ENCODE results near the gene HHAT.

The HHAT gene

DNA sequence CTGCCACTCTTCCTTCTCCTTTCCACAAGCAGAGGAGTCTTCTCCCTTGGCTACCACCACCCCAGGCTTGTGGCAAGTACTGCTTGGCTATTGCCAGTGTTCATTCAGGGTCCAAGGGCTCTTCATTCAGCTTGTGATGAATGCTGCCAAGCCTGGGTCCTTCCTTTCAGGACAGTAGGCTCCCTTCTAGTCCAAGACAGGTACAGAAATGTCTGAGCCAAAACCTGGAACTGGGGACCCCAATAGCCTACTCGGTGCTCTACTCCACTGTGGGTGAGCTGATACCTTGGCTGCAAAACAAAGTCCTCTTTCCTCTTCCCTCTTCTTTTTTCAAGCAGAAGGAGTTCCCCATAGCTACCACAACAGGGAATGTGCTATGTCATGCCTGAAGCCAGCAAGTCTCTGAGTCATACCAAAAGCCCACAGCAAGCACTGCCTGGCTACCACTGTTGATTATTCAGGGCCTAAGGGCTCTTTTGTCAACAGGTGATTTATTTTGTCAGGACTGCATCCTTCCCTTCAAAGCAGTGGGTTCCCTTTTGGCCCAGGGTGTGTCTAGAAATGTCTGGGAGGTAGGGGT, 268.9 kb downstream of the HHAT start:
- DNase-seq (ENCODE audit: low read depth, low spot score) = no peak

DNA sequence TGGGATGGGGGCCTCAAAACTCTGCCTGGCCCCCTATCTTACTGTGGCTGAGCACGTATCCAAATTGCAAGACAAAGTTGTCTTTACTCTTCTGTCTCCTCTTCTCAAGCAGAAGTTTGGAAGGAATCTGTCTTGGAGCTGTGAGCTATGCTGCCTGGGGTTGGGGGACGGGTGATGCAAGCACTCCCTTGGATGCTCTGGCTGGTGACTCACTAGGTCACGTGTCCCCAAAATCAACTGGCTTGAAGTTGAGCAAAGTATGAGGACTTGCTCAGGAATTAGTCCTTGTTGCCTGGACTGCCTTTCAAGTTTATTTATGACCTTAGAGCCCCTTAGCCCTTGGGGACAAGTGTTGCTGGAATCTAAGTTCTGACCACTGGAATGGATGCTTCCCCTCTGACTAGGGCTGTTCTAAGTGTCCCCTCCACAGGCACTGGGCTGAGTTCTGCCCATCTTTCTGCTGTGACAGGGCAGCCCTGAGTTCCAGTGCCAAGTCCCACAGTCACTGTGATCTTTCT, 269.5 kb downstream of the HHAT start:
- no peak for DNase-seq (ENCODE audit: low read depth, low spot score)

DNA sequence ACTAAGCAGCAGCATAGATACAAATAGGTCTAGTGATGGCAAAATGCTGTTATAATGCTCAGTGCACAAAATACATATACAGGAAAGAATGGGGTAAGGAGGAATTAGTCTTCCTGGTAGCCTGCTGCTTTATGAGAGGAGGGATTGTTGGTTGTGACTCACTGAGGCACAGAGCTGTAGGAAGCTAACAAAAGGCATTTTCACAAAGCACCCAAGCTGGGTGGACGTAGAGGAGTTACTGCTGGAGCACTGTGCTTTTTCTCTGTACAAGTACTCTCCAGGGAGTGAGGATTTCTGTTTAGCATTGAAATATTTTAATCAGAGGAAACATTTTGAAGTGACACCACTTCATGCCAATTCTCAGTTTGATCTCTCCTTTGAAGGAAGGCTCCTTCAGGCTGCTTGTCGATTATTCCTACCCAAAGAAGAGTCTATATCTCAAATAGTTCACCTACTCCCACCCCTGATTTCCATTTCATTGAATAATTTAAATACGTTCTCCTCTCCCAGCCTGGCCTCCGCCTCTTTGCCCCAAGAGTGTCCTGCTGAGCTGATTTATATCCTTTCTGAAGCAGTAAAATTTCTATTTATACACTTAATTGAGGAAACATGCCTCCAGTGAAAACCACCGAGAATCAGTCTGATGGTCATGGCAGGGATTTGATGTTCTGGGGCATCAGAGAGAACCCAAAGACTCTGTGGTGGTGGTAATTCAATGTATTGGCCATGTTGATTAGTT, 271.9 kb downstream of the HHAT start:
- DNase-seq (ENCODE audit: low read depth, low spot score) = no peak

DNA sequence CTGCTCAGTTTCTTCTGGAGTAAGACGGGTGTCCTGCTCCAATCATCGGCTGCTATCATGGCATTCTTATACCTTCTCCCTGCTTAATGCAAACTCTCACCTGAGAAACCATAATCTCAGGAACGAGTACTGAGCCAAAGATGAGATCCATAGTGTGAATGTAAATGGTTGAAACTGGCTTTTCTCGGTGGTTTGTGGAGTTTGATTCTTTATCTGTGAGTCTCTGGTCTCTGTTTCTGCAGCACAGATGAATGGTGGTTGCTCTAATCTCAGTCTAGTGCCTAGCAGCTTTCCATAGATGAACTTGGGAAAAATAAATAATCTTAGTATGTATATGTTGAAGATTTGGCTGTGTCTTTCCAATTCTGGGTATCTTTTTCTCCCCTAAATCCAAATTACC, 274.4 kb downstream of the HHAT start:
- DNase-seq (ENCODE audit: low read depth, low spot score) = no peak

DNA sequence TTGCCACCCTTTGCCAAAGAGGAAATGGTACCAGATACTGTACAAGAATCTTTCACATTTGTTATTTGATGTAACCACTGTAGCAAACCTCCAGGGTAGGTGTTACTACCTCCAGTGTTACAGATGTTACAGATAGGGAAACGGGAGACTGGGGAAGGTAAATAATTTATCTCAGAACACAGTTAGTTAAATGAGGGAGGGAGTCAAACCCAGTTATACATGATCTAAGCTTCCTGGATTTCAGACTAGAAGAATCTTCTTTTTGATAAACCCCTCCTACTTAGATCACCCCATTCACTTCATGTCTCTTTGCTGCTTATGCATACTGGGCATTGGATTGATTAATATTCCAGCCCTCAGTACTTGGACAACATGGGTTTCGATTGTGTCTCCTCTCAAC, 276.4 kb downstream of the HHAT start:
- DNase-seq (ENCODE audit: low read depth, low spot score) = no peak

DNA sequence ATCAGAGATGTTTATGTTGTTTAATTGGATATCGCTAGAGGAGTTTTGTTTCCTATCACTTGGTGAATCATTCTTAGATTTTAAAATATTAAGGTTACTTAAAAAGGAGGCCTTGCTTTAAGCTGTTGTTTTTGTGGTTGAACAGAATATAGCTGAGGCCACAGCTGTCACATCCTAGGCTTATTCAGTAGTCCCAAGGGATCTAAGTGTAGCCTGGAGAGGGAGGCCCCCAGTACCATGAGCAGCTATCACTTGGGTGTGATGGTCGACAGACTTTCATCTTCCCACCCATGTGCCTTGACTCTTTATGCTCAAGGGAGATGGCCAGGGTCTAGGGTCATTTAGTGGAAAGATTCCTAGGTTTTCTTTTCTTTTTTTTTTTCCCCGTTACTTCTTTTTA, 278.7 kb downstream of the HHAT start:
- no peak for DNase-seq (ENCODE audit: low read depth, low spot score)

DNA sequence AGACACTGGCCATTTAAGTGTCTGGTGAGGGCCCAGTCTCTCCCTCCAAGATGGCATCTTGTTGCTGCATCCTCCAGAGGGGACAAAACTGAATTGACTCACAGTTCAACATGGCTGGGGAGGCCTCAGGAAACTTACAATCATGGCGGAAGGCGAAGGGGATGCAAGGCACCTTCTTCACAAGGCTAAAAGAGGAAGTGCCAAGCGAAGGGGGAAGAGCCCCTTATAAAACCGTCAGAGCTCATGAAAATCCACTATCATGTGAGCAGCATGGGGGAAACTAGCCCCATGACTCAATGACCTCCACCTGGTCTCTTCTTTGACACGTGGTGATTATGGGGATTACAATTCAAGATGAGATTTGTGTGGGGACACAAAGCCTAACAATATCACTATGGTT, 280.1 kb downstream of the HHAT start:
- no peak for DNase-seq (ENCODE audit: low read depth, low spot score)

DNA sequence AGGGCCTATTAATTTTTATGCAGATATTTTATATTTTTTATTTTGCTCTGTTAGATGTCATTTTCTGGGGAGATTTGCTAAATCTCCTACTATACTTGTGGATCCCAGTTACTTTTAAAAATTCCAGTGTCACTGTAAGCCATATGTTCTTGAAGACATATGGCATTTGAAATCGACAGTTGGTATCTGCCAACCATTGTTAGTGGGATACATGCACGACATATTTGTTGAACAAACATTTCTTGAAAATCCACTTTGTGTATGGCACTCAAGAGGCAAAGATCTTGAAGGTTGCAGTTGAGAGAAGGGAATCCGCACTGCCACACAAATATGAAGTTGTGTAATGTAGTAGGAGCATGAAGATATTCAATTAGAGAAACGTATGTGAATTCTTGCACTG, 287.7 kb downstream of the HHAT start:
- no peak for DNase-seq (ENCODE audit: low read depth, low spot score)

DNA sequence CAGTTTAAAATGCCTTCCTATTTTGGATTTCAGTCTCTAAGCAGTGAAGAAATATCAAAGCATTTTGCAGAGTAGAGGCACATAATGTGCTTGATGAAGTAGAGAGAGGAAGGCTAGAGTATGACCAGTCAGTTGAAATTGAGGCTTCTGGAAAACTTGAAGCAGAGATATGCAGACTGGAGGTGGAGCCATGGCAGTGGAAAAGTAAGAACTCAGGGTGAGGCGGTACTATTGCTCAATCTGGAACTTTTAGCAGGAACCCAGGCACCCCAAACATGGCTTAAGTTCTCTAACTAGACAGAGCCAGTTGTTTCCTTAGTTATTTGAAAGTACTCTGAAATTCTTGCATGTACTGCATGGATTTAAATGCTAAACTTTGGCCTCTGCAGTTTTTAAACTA, 288.6 kb downstream of the HHAT start:
- no peak for DNase-seq (ENCODE audit: low read depth, low spot score)

DNA sequence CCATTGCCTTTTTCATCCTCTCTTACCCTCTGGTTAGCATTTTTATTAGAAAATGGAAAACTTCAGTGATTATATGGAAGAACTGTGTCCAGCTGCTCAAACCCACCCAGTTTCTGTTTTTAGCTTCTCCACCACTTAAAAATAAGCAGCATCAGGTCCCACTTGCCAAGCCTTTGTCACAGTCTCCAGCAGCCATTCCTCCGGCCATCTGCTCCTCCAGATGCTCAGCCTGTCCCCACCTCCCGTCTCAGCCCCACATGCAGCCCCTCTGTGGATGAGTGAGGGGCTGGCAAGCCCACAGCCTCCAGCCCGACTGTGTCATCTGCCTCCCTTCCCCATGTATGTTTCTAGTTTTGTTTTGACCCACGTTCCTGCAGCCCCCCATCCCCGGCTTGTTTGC, 289.7 kb downstream of the HHAT start:
- DNase-seq (ENCODE audit: low read depth, low spot score) = no peak

DNA sequence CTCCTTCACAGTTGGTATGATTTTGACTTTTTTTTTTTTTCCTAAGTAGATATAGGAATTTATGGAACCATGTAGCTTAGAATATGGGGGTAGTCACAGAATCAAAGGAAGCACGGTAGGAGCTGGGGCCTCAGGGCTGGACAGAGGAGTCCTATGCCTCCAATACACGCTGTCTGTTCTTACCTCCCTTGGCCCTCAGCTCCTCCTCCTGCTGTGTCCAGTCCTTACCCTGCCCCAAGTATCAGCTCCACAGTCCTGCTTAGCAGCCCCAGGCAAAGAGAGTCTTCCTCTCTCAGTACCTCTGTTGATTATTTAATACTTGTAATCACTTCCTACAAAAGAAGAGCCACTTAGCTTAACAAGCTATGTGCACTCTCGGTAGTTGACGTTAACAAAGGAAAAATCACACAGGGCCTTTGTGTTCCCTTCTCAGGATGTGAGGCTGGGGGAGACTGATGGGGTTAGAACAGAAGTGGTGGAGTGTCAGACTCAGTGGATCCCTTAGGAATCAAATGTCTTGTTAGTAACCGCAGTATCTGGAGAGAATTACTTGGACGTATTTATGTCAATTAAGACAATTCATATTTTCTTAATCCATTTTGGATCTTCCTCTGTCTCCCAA, 292.3 kb downstream of the HHAT start:
- DNase-seq (ENCODE audit: low read depth, low spot score) = no peak

DNA sequence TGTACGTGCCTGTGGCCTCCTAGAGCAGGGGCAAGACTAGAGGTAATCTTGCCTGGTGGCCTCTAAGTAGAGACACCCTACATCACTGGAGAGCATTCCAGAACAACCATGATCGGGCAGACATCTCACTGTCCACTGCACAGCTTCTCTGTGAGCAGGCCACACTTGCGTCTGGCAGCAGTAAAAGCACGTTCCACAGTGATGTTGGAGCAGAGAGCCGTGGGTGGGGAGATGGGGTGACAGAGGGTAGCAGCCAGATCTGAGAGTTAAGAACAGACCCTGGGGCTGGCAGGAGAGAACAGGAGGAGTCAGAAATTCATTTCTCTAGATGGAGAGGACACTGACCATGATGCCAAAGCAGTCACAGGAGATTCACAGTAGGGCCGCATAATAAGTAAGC, 293.0 kb downstream of the HHAT start:
- no peak for DNase-seq (ENCODE audit: low read depth, low spot score)

DNA sequence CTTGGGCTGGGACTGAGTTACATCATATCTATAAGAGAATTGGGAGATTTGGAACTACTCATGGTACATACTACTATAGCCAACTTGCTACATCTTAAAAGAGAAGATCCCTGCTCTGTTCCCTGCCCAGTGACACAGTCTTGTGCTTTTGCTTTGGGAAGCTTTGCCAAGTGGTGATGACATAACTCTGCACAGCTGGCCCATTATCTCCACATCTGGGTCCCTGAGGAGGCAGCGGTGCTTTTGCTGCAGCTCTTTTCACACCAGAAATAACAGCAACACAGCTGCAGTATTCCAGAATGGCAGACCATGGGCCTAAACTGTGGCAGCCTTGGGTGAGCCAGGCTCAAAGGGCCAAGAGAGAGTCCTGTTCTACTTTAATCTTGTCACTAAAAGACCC, 296.0 kb downstream of the HHAT start:
- no peak for DNase-seq (ENCODE audit: low read depth, low spot score)

DNA sequence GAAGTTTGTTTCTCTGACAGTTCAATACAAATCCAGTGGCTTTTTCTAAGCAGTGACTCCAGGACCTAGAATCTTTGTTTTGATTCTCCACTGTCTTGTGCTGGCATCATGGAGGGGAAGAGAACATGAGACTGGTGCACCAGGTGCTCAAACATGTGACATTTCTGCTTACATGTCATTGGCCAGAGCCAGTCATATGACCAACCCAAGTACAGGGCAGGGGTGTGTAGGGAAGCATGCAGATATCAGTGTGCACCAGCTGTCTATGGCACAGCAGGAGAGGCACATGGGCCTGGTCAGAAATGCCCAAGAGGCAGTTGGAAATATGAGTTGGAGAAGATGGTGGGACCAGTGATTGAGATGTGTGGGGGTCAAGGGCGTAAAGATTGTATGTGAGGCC, 297.0 kb downstream of the HHAT start:
- no peak for DNase-seq (ENCODE audit: low read depth, low spot score)

DNA sequence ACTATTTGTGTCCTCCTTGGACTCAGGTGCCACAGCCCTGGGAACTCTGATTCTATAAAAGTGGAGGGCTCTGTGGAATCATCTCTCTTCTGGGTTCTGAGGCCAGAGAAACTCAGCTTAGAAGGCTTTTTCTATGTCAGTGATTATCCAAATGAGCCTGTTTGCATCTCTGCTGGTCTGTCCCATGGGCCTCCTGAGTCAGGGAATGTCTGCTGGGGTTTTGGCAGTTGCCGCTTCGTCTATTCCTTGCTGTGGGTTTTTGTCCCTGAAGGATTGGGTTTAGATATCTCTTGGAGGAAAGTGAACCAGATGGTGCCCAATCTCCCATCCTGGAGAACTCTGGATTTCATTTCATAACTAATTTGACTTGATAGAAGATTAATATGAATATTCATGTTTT, 297.6 kb downstream of the HHAT start:
- no peak for DNase-seq (ENCODE audit: low read depth, low spot score)

DNA sequence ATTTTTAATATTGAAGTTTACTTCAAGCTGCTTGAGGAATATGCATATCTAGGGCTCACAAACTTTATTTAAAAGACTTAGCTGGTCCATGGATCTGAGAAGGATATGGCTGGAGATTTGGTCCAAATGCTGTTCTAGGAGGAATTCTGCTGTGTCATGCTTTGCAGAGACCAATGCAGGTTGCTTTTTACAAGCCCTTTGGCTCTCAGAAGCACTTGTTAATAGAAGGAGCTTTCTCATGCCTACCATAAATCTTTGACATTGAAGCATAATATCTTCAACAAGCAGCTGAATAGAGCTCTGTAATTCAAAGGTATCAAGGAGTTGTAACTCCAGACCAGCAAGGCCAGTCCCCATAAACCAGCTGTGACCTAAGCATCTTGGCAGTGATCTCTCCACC, 299.1 kb downstream of the HHAT start:
- no peak for DNase-seq (ENCODE audit: low read depth, low spot score)

DNA sequence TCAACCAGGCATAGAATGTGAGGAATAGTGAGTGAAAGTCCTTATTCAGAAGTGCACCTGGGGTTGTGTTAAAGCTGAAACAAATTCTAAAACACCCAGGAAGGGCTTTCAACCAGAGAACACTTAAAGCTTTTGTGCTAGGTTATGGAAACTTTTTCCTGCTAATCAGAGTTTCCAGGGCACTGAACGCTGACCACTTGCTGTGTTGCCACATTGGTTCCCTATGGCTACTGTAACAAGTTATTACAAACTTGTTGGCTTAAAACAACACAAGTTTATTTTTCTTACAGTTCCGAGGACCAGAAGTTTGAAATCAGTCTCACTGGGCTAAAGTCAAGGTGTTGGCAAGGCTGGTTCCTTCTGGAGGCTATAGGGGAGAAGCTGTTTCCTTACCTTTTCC, 300.6 kb downstream of the HHAT start:
- no peak for DNase-seq (ENCODE audit: low read depth, low spot score)

DNA sequence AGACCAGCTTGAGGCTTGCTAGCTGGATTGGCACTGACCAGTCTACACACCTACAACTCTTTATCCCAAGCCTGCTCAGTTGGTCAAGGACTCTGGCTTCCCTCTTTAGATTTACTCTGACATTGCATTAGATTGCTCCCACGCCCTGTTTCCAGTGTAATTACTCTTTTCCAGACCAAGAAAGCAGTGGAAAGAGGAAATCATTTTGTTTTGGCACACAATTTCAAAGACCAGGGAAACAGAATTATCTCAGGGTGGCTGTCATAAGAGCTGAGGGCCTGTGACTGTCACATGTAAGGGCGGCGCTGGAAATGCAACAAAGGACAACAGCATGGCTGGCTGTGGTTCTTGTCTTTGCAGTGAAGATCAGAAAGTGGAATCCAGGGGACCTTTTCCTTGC, 302.7 kb downstream of the HHAT start:
- DNase-seq (ENCODE audit: low read depth, low spot score) = no peak

DNA sequence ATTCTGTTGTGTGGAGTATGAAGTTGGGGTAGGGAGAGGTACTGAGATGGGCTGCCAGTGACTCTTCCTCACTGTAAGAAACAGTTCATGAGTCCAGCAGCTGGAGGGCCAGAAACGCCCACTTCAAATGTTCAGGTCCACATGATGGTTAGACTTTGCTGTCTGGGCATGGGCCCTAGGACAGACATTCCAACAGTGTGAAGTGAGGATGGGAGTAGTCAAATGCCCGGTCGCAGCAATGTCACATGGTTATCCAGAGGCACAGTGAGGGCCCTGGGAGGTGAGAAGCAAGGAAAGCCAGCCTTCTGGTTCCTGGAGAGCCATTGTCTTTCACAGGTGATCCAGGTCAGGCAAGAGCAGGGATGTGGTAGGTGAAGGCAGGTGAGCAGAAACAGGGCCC, 304.4 kb downstream of the HHAT start:
- no peak for DNase-seq (ENCODE audit: low read depth, low spot score)

DNA sequence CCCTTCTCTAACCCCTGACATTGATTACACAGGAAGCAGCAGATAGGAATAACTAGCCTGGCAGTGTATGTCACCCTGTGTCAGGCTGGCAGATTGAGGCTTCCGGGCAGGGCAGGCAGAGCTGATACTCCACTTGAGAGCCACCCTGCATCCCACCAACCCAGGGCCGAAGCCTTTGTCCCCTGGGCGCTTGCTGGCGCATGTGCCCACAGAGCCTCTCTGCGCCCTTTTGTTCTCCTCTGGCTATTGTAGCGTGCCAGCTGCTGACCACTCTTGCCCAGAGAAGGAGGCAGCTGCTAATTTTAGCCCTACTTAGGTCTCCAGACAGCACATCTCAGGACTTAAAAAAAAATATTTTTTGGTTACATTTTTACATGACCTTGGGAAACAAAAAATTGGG, 304.9 kb downstream of the HHAT start:
- no peak for DNase-seq (ENCODE audit: low read depth, low spot score)

DNA sequence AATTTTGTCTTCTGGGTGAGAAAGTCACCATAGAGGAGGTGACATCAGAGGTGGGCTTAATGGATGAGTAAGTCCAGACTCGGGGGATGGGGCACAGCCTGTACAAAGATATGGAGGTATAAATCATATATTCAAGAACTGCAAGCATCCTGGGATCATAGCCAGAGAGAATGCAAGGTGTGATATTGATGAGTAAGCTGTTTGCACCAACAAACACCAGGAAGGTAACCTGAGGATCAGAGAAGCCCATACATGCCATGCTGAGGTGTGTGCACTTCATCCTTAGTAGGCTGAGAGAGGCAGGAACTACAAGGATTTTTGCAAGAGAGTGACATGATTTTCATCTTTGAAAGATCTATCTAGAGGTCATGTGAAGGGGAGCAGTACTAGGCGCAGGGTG, 306.4 kb downstream of the HHAT start:
- no peak for DNase-seq (ENCODE audit: low read depth, low spot score)

DNA sequence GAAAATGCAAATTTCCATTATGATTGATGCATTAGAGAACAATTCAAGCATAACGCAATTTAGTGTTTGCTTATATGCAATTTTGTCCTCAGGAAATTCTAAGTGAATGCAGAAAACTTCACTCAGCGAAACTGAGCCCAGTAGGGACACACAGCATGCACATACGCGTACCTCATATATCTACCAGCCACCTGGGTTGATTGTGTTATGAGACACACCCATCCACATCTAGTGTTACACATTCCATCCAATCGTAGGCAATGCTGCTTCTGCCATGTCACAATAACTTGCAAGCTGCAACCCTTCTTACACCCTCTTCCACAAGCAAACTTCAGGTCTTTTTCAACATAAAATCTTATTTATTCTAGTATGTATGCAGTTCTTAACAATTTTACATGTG, 312.9 kb downstream of the HHAT start:
- DNase-seq (ENCODE audit: low read depth, low spot score) = no peak

DNA sequence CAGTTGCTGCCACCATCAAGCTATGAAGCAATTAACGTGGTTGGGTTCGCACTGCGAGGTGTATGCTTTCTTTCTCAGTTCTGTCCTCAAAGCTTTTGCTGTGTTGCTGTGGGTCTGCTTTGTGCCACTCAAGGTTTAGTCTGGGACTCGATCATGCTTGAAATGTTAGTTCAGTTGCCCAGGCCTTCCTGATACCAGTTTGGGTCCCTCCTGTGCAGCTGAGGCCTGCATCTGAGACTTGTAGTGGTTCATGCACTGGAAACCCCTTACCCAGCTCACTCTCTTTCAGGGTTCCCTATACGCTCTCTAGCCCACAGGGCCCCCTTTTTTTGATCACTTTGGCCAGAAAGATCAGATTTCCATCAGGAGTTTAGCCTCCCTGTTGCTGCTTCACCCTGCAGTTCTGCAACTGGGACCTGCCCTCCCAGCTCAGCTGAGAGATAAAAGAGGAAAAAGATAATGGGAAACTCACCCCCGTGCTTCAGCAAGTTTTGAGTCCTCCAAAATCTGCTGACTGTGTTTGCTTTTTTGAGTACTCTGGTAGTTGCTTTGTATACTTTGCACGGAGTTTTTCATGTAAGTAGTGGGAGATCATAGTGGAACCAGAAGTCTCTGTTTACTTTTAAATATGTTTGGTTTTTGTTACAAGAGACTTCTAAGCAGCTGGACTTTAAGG, 317.0 kb downstream of the HHAT start:
- DNase-seq (ENCODE audit: low read depth, low spot score) = no peak

All from activated naive CD8-positive, alpha-beta T cell treated with anti-CD3 and anti-CD28 coated beads, Interleukin-2, amount 50 U/mL, for 16 hours (primary cell).